HepG2 (cell line): ENCODE results near the gene HARS2. TPM values are rescaled to one million over a fixed set of nuclear protein-coding genes. Genes with fewer than 3 reads are reported as not detected.

Source experiments
- AGO1 ChIP-seq: fragments of 200-400 bp; formaldehyde crosslinking; IDR thresholded peaks from 2 replicates; pipeline ENCODE4 v1.6.1; 2017; ENCODE audit warnings: mild to moderate bottlenecking, low read depth, low read length, moderate library complexity; ENCODE audit not compliant: poor library complexity, severe bottlenecking
- CCAR2 ChIP-seq: fragments of 200-400 bp; formaldehyde crosslinking; optimal IDR thresholded peaks from 2 replicates; pipeline ENCODE3; 2018; ENCODE audit warnings: low read depth, mild to moderate bottlenecking, low read length, moderate library complexity
- DNMT3B ChIP-seq: conservative IDR thresholded peaks from 2 replicates; pipeline ENCODE4 v1.6.1; 2016; ENCODE audit warnings: missing biosample characterization, control low read depth
- IRF2 ChIP-seq: IDR thresholded peaks from 2 replicates; pipeline ENCODE4 v1.6.1; 2018; ENCODE audit warnings: missing genetic modification reagents, missing compliant biosample characterization
- KDM2A ChIP-seq: sonication (generic); formaldehyde crosslinking; IDR thresholded peaks from 2 replicates; pipeline ENCODE4 v1.4.0; 2020; ENCODE audit warnings: low read depth, missing genetic modification reagents, borderline replicate concordance
- KMT2B ChIP-seq: IDR thresholded peaks from 2 replicates; pipeline ENCODE4 v1.6.1; 2016; ENCODE audit warnings: missing genetic modification reagents, missing compliant biosample characterization
- MED13 ChIP-seq: sonication (generic); formaldehyde crosslinking; IDR thresholded peaks from 2 replicates; pipeline ENCODE4 v1.5.0; 2020; ENCODE audit warnings: missing genetic modification reagents
- MXD4 ChIP-seq: IDR thresholded peaks from 2 replicates; pipeline ENCODE4 v1.6.1; 2016; ENCODE audit warnings: mild to moderate bottlenecking, missing biosample characterization, missing genetic modification reagents
- NAIF1 ChIP-seq: sonication (generic); formaldehyde crosslinking; IDR thresholded peaks from 2 replicates; pipeline ENCODE4 v1.5.0; 2020; ENCODE audit warnings: mild to moderate bottlenecking, missing genetic modification reagents, borderline replicate concordance
- POLR2G ChIP-seq: fragments of 200-400 bp; formaldehyde crosslinking; IDR thresholded peaks from 2 replicates; pipeline ENCODE4 v1.6.1; 2018; ENCODE audit warnings: mild to moderate bottlenecking, low read depth, low read length, moderate library complexity
- PRPF4 ChIP-seq: fragments of 200-400 bp; formaldehyde crosslinking; IDR thresholded peaks from 2 replicates; pipeline ENCODE4 v1.6.1; 2016; ENCODE audit warnings: low read length, low read depth; ENCODE audit not compliant: poor library complexity, severe bottlenecking
- ZBTB21 ChIP-seq: sonication (generic); formaldehyde crosslinking; IDR thresholded peaks from 2 replicates; pipeline ENCODE4 v1.4.0; 2020; ENCODE audit warnings: missing genetic modification reagents
- ZNF224 ChIP-seq: sonication (generic); formaldehyde crosslinking; IDR thresholded peaks from 2 replicates; pipeline ENCODE4 v1.5.0; 2020; ENCODE audit warnings: mild to moderate bottlenecking, missing genetic modification reagents
- ZNF547 ChIP-seq: sonication (generic); formaldehyde crosslinking; IDR thresholded peaks from 2 replicates; pipeline ENCODE4 v1.5.1; 2020; ENCODE audit warnings: mild to moderate bottlenecking, missing genetic modification reagents
- ZNF709 ChIP-seq: sonication (generic); formaldehyde crosslinking; IDR thresholded peaks from 2 replicates; pipeline ENCODE4 v1.5.0; 2020; ENCODE audit warnings: mild to moderate bottlenecking, missing genetic modification reagents
- polyA plus RNA-seq, 8 experiments: library from polyadenylated mRNA; depleted of rRNA in 3 of 8; stranded (reverse) in 7 of 8; unstranded in 1 of 8; fragments of >200 nt; fragmentation: Illumina TruSeq in 4 of 8; extraction: Trizol in 4 of 8; gene quantifications; 2 replicates each; pipeline versions ENCODE4 v1.2.1 to v1.2.3, GENCODE V29; 2011 to 2016; ENCODE audit warnings: low read depth in 4 of 8, missing spikeins in 1 of 8, mixed read lengths in 1 of 8; ENCODE audit not compliant: insufficient read depth in 1 of 8
- total RNA-seq, 5 experiments: library from RNA; depleted of rRNA; stranded (reverse); fragments of >200 nt; fragmentation: Illumina TruSeq; extraction: Trizol; gene quantifications; 2 replicates each; pipeline ENCODE4 v1.2.3, GENCODE V29; 2016; ENCODE audit warnings: low read depth in 1 of 5
- TF ChIP-seq, protein P1 (sequence below): IDR thresholded peaks from 2 replicates; pipeline ENCODE4 v1.6.1; 2016; ENCODE audit warnings: mild to moderate bottlenecking
- TF ChIP-seq, protein P2 (sequence below): IDR thresholded peaks from 2 replicates; pipeline ENCODE4 v1.6.1; 2016; ENCODE audit warnings: missing genetic modification reagents, missing compliant biosample characterization
- TF ChIP-seq, protein P3 (sequence below): sonication (generic); formaldehyde crosslinking; IDR thresholded peaks from 2 replicates; pipeline ENCODE4 v1.4.0; 2020; ENCODE audit warnings: missing genetic modification reagents
- TF ChIP-seq, protein P4 (sequence below): sonication (generic); formaldehyde crosslinking; IDR thresholded peaks from 2 replicates; pipeline ENCODE4 v1.4.0; 2020; ENCODE audit warnings: mild to moderate bottlenecking, missing genetic modification reagents
- TF ChIP-seq, protein P5 (sequence below): IDR thresholded peaks from 2 replicates; pipeline ENCODE4 v1.6.1; 2018; ENCODE audit warnings: missing genetic modification reagents, mild to moderate bottlenecking, missing compliant biosample characterization

The HARS2 gene
- total and polyA plus RNA-seq, 2 of the 13 experiments (the other 11 are each of a cell fraction or from before 2014, with no cell fraction given): 17.9 to 25.8 TPM

DNA sequence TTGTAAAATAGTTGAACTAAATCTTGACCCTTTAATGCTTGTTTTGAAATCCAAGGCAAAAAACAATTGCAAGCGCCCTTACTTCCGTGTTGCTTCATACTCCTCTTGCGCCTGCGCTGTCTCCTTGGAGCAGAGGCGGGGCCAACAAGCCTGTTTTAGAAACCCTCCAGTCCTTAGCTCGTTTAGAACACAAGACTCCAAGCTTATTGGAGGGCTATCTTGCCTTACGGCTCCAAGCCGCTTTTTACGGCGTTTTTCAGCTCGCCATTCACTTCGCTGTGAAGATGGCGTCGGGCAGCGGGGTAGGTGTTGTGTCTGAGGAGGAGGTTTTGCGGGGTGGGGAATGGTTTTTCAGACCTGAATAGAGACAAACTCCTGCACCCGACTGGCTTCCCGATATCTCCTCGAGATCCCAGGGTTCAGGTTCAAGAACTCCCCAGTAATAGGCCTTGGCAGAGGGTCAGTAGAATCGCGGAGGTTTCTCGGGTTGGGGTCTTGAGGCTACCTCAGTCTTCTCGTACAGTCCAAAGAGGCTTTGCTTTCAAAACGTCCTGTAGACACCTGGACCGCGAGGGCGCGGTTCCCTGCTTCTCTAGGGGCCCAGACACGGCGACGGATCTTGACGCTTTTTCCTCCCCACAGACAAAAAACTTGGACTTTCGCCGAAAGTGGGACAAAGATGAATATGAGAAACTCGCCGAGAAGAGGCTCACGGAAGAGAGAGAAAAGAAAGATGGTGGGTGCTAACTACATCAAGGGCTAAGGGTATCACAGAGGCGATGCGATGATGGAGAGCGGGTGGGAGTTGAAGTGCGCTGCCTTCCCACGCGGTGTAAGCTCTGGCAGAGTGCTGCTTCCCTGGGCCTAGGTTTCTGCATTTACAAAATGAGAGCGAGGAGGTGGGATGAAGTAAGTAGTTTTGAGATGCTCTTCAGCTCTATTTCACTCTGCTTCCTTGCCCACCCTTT, 9.2 kb downstream of the HARS2 start, which contains the start of gene ZMAT2 (continued):
- TF ChIP-seq KDM2A (peak; percentile 96), DNMT3B (CRISPR knock-in tag) (peak; percentile 90), AGO1 (no peak), ZNF224 (no peak), NAIF1 (peak; percentile 44; the same call in 1 of the 2 replicates), IRF2 (CRISPR knock-in tag) (peak; percentile 91), POLR2G (peak; percentile 93), ZNF547 (CRISPR knock-in tag) (peak; percentile 29; the same call in 1 of the 2 replicates), KMT2B (CRISPR knock-in tag) (peak; percentile 90), ZBTB21 (CRISPR knock-in tag) (no peak), MXD4 (CRISPR knock-in tag) (peak; percentile 79; the same call in 1 of the 2 replicates), CCAR2 (no peak), PRPF4 (no peak), MED13 (no peak), ZNF709 (CRISPR knock-in tag) (peak; percentile 64; the same call in 1 of the 2 replicates)
- TF ChIP-seq, protein P1, sequence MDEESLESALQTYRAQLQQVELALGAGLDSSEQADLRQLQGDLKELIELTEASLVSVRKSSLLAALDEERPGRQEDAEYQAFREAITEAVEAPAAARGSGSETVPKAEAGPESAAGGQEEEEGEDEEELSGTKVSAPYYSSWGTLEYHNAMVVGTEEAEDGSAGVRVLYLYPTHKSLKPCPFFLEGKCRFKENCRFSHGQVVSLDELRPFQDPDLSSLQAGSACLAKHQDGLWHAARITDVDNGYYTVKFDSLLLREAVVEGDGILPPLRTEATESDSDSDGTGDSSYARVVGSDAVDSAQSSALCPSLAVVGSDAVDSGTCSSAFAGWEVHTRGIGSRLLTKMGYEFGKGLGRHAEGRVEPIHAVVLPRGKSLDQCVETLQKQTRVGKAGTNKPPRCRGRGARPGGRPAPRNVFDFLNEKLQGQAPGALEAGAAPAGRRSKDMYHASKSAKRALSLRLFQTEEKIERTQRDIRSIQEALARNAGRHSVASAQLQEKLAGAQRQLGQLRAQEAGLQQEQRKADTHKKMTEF (CRISPR knock-in tag): peak; percentile 80
- TF ChIP-seq, protein P2, sequence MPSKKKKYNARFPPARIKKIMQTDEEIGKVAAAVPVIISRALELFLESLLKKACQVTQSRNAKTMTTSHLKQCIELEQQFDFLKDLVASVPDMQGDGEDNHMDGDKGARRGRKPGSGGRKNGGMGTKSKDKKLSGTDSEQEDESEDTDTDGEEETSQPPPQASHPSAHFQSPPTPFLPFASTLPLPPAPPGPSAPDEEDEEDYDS (CRISPR knock-in tag): peak; percentile 87
- TF ChIP-seq, protein P3, sequence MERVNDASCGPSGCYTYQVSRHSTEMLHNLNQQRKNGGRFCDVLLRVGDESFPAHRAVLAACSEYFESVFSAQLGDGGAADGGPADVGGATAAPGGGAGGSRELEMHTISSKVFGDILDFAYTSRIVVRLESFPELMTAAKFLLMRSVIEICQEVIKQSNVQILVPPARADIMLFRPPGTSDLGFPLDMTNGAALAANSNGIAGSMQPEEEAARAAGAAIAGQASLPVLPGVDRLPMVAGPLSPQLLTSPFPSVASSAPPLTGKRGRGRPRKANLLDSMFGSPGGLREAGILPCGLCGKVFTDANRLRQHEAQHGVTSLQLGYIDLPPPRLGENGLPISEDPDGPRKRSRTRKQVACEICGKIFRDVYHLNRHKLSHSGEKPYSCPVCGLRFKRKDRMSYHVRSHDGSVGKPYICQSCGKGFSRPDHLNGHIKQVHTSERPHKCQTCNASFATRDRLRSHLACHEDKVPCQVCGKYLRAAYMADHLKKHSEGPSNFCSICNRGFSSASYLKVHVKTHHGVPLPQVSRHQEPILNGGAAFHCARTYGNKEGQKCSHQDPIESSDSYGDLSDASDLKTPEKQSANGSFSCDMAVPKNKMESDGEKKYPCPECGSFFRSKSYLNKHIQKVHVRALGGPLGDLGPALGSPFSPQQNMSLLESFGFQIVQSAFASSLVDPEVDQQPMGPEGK (CRISPR knock-in tag): no peak
- TF ChIP-seq, protein P4, sequence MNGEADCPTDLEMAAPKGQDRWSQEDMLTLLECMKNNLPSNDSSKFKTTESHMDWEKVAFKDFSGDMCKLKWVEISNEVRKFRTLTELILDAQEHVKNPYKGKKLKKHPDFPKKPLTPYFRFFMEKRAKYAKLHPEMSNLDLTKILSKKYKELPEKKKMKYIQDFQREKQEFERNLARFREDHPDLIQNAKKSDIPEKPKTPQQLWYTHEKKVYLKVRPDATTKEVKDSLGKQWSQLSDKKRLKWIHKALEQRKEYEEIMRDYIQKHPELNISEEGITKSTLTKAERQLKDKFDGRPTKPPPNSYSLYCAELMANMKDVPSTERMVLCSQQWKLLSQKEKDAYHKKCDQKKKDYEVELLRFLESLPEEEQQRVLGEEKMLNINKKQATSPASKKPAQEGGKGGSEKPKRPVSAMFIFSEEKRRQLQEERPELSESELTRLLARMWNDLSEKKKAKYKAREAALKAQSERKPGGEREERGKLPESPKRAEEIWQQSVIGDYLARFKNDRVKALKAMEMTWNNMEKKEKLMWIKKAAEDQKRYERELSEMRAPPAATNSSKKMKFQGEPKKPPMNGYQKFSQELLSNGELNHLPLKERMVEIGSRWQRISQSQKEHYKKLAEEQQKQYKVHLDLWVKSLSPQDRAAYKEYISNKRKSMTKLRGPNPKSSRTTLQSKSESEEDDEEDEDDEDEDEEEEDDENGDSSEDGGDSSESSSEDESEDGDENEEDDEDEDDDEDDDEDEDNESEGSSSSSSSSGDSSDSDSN (CRISPR knock-in tag): peak; percentile 24; the same call in 1 of the 2 replicates
- TF ChIP-seq, protein P5, sequence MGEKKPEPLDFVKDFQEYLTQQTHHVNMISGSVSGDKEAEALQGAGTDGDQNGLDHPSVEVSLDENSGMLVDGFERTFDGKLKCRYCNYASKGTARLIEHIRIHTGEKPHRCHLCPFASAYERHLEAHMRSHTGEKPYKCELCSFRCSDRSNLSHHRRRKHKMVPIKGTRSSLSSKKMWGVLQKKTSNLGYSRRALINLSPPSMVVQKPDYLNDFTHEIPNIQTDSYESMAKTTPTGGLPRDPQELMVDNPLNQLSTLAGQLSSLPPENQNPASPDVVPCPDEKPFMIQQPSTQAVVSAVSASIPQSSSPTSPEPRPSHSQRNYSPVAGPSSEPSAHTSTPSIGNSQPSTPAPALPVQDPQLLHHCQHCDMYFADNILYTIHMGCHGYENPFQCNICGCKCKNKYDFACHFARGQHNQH (CRISPR knock-in tag): peak; percentile 64; the same call in 1 of the 2 replicates
